Vagina (tissue), 2 donors: ENCODE data around the gene ACOX2.

Experiments
- CTCF ChIP-seq, 3 experiments: fragments of 450-650 bp in 2 of 3; fragments of 200-600 bp in 1 of 3; sonication (generic) in 1 of 3; IDR thresholded peaks; one replicate each; pipeline ENCODE4 v1.5.1; 2017 to 2019; ENCODE audit warnings: antibody characterized with exemption in 3 of 3, mild to moderate bottlenecking in 2 of 3, moderate library complexity in 2 of 3
- POLR2A ChIP-seq, 2 donors: fragments of 450-650 bp; IDR thresholded peaks; one replicate each; pipeline ENCODE4 v1.6.1; 2017; ENCODE audit warnings: antibody characterized with exemption in 2 of 2, mild to moderate bottlenecking in 2 of 2, moderate library complexity in 2 of 2

GRCh38 chr3:58531555-58531954 lies 5.4 kb downstream of the ACOX2 start:
- TF ChIP-seq POLR2A (IDR thresholded peaks at IDR 0.05) (no peak), CTCF (IDR thresholded peaks at IDR 0.05) (no peak)
